ENCODE measurements around the gene CACNA2D4. TPM values are rescaled to one million over a fixed set of nuclear protein-coding genes. Genes with fewer than 3 reads are reported as not detected.

The CACNA2D4 gene
- total RNA-seq: 1 to 10 TPM; 1.8 TPM
- 1 to 10 TPM in 1 of 2 donors, under 1 TPM in 1; 0.95 to 1.6 TPM for polyA plus RNA-seq (ENCODE audit: insufficient read length in 2 of 2)
- long read RNA-seq, donor 1, partial matches to known transcripts: 0 of 1 reads
- long read RNA-seq, donor 1, other reads (novel, unspliced or antisense): 0 of 1 reads
- long read RNA-seq, donor 2: 0 reads
- long read RNA-seq, donor 3: 0 reads
- long read RNA-seq, donor 4: 0 reads

- Histone ChIP-seq H3K4me3 (ENCODE audit: low read depth, low read length) (no peak within 1 kb of the TSS), H3K27ac (ENCODE audit: low read depth, low read length) (no peak within 1 kb of the TSS), H3K4me1 (ENCODE audit: control insufficient read depth, insufficient read depth, low read length) (peaks cover 19% of the 10 kb centered on the region), H3K36me3 (ENCODE audit: control insufficient read depth, insufficient read depth, low read length) (no peaks in the 10 kb centered on the region), H3K27me3 (ENCODE audit: control insufficient read depth, insufficient read depth, low read length) (peaks cover 4% of the 10 kb centered on the region), H3K9me3 (ENCODE audit: control insufficient read depth, insufficient read depth, low read length) (no peaks in the 10 kb centered on the region)
- WGBS (ENCODE audit: insufficient coverage): 62% methylated on average over 13 of the region's 18 CpGs
- peak in 1 of 6 donors; percentile 0 for DNase-seq (ENCODE audit: low read depth in 4 of 6, low spot score in 6 of 6)
These were observed at the start of gene CACNA2D4 for GRCh38 chr12:1918081-1918883. CACNA2D4 (minus strand) TSS chr12:1918652; CDS start chr12:1918473, 179 bp downstream.

GRCh38 chr12:1966561-1967226, 48.2 kb upstream of the CACNA2D4 start:
- Histone ChIP-seq H3K4me3 (ENCODE audit: low read depth, low read length) (no peak overlapping the region), H3K27ac (ENCODE audit: low read depth, low read length) (peak overlapping the region; percentile 41), H3K4me1 (ENCODE audit: control insufficient read depth, insufficient read depth, low read length) (no peaks in the 10 kb centered on the region), H3K36me3 (ENCODE audit: control insufficient read depth, insufficient read depth, low read length) (peaks cover 3% of the 10 kb centered on the region), H3K27me3 (ENCODE audit: control insufficient read depth, insufficient read depth, low read length) (no peaks in the 10 kb centered on the region), H3K9me3 (ENCODE audit: control insufficient read depth, insufficient read depth, low read length) (no peaks in the 10 kb centered on the region)
- WGBS (ENCODE audit: insufficient coverage): 37% methylated on average over 2 of the region's 4 CpGs
- peak in 3 of 6 donors; percentile 8 to 81 (median 25) for DNase-seq (ENCODE audit: low read depth in 4 of 6, low spot score in 6 of 6)

GRCh38 chr12:1965916-1966315, 47.5 kb upstream of the CACNA2D4 start:
- Histone ChIP-seq H3K9me3 (ENCODE audit: control insufficient read depth, insufficient read depth, low read length) (no peaks in the 10 kb centered on the region), H3K27me3 (ENCODE audit: control insufficient read depth, insufficient read depth, low read length) (no peaks in the 10 kb centered on the region), H3K27ac (ENCODE audit: low read depth, low read length) (peak overlapping the region; percentile 41), H3K36me3 (ENCODE audit: control insufficient read depth, insufficient read depth, low read length) (peaks cover 4% of the 10 kb centered on the region), H3K4me1 (ENCODE audit: control insufficient read depth, insufficient read depth, low read length) (no peaks in the 10 kb centered on the region), H3K4me3 (ENCODE audit: low read depth, low read length) (no peak overlapping the region)
- DNase-seq (ENCODE audit: low read depth in 4 of 6, low spot score in 6 of 6): peak in 4 of 6 donors; percentile 26 to 82 (median 62)
- WGBS (ENCODE audit: insufficient coverage): 29% methylated on average over 1 of the region's 2 CpGs

- H3K9me3 ChIP-seq (ENCODE audit: control insufficient read depth, insufficient read depth, low read length): no peaks in the 10 kb centered on the region
- H3K4me3 ChIP-seq (ENCODE audit: low read depth, low read length): no peak overlapping the region
- no peaks in the 10 kb centered on the region for H3K4me1 ChIP-seq (ENCODE audit: control insufficient read depth, insufficient read depth, low read length)
- H3K36me3 ChIP-seq (ENCODE audit: control insufficient read depth, insufficient read depth, low read length): peaks cover 4% of the 10 kb centered on the region
- H3K27me3 ChIP-seq (ENCODE audit: control insufficient read depth, insufficient read depth, low read length): no peaks in the 10 kb centered on the region
- no peak overlapping the region for H3K27ac ChIP-seq (ENCODE audit: low read depth, low read length)
- 83% methylated on average over 4 of the region's 5 CpGs for WGBS (ENCODE audit: insufficient coverage)
- DNase-seq (ENCODE audit: low read depth in 4 of 6, low spot score in 6 of 6): no peak
These were observed 43.9 kb upstream of the CACNA2D4 start for GRCh38 chr12:1962051-1963020.

GRCh38 chr12:1956716-1957115, 38.3 kb upstream of the CACNA2D4 start:
- H3K36me3 ChIP-seq (ENCODE audit: control insufficient read depth, insufficient read depth, low read length): peaks cover 17% of the 10 kb centered on the region
- no peaks in the 10 kb centered on the region for H3K9me3 ChIP-seq (ENCODE audit: control insufficient read depth, insufficient read depth, low read length)
- H3K4me1 ChIP-seq (ENCODE audit: control insufficient read depth, insufficient read depth, low read length): no peaks in the 10 kb centered on the region
- DNase-seq (ENCODE audit: low read depth in 4 of 6, low spot score in 6 of 6): peak in 1 of 6 donors; percentile 60
- no CpG with 5 or more reads among the region's 3 CpGs for WGBS (ENCODE audit: insufficient coverage)
- H3K27me3 ChIP-seq (ENCODE audit: control insufficient read depth, insufficient read depth, low read length): no peaks in the 10 kb centered on the region
- H3K27ac ChIP-seq (ENCODE audit: low read depth, low read length): no peak overlapping the region
- H3K4me3 ChIP-seq (ENCODE audit: low read depth, low read length): no peak overlapping the region

- peaks cover 59% of the 10 kb centered on the region for H3K36me3 ChIP-seq (ENCODE audit: control insufficient read depth, insufficient read depth, low read length)
- peaks cover 4% of the 10 kb centered on the region for H3K4me1 ChIP-seq (ENCODE audit: control insufficient read depth, insufficient read depth, low read length)
- 86% methylated on average over 11 of the region's 15 CpGs for WGBS (ENCODE audit: insufficient coverage)
- H3K27ac ChIP-seq (ENCODE audit: low read depth, low read length): no peak overlapping the region
- no peaks in the 10 kb centered on the region for H3K9me3 ChIP-seq (ENCODE audit: control insufficient read depth, insufficient read depth, low read length)
- DNase-seq (ENCODE audit: low read depth in 4 of 6, low spot score in 6 of 6): no peak
- H3K27me3 ChIP-seq (ENCODE audit: control insufficient read depth, insufficient read depth, low read length): no peaks in the 10 kb centered on the region
- no peak overlapping the region for H3K4me3 ChIP-seq (ENCODE audit: low read depth, low read length)
These were observed 31.5 kb upstream of the CACNA2D4 start for GRCh38 chr12:1949771-1950470.

- Histone ChIP-seq H3K36me3 (ENCODE audit: control insufficient read depth, insufficient read depth, low read length) (peaks cover 55% of the 10 kb centered on the region), H3K27me3 (ENCODE audit: control insufficient read depth, insufficient read depth, low read length) (no peaks in the 10 kb centered on the region), H3K4me3 (ENCODE audit: low read depth, low read length) (no peak overlapping the region), H3K4me1 (ENCODE audit: control insufficient read depth, insufficient read depth, low read length) (peaks cover 4% of the 10 kb centered on the region), H3K27ac (ENCODE audit: low read depth, low read length) (no peak overlapping the region), H3K9me3 (ENCODE audit: control insufficient read depth, insufficient read depth, low read length) (no peaks in the 10 kb centered on the region)
- WGBS (ENCODE audit: insufficient coverage): over 99% methylated on average over 10 of the region's 11 CpGs
- no peak for DNase-seq (ENCODE audit: low read depth in 4 of 6, low spot score in 6 of 6)
These were observed 30.4 kb upstream of the CACNA2D4 start for GRCh38 chr12:1948883-1949282.

GRCh38 chr12:1947081-1947480, 28.6 kb upstream of the CACNA2D4 start:
- Histone ChIP-seq H3K36me3 (ENCODE audit: control insufficient read depth, insufficient read depth, low read length) (peaks cover 43% of the 10 kb centered on the region), H3K27ac (ENCODE audit: low read depth, low read length) (no peak overlapping the region), H3K4me1 (ENCODE audit: control insufficient read depth, insufficient read depth, low read length) (peaks cover 4% of the 10 kb centered on the region), H3K4me3 (ENCODE audit: low read depth, low read length) (no peak overlapping the region), H3K27me3 (ENCODE audit: control insufficient read depth, insufficient read depth, low read length) (no peaks in the 10 kb centered on the region), H3K9me3 (ENCODE audit: control insufficient read depth, insufficient read depth, low read length) (no peaks in the 10 kb centered on the region)
- WGBS (ENCODE audit: insufficient coverage): no CpG with 5 or more reads among the region's 1 CpG
- DNase-seq (ENCODE audit: low read depth in 4 of 6, low spot score in 6 of 6): no peak
